Suprapubic skin (tissue), 4 donors: ENCODE results near the gene RTP3. TPM values are rescaled to one million over a fixed set of nuclear protein-coding genes. Genes with fewer than 3 reads are reported as not detected.

Source experiments
- DNase-seq, 2 donors: peaks; one replicate each; pipeline ENCODE4 v3.0.0-alpha.2; 2019; ENCODE audit warnings: low spot score in 2 of 2
- H3K27ac ChIP-seq: fragments of 200-600 bp; sonication (generic); one replicate; pipeline ENCODE4 v1.5.1; 2019
- H3K27me3 ChIP-seq: fragments of 200-600 bp; sonication (generic); one replicate; pipeline ENCODE4 v1.5.1; 2019
- H3K36me3 ChIP-seq: fragments of 200-600 bp; sonication (generic); one replicate; pipeline ENCODE4 v1.5.1; 2019
- H3K4me1 ChIP-seq: fragments of 200-600 bp; sonication (generic); one replicate; pipeline ENCODE4 v1.5.1; 2019
- H3K4me3 ChIP-seq: fragments of 200-600 bp; sonication (generic); one replicate; pipeline ENCODE4 v1.5.1; 2019; ENCODE audit warnings: mild to moderate bottlenecking
- H3K9me3 ChIP-seq: fragments of 200-600 bp; sonication (generic); one replicate; pipeline ENCODE4 v1.5.1; 2019
- EP300 ChIP-seq: sonication (generic); formaldehyde crosslinking; IDR thresholded peaks from one replicate; pipeline ENCODE4 v1.6.1; 2017; ENCODE audit warnings: antibody characterized with exemption
- POLR2A ChIP-seq, 2 donors: fragments of 450-650 bp; IDR thresholded peaks; one replicate each; pipeline ENCODE4 v1.6.1; 2017; ENCODE audit warnings: antibody characterized with exemption in 2 of 2, mild to moderate bottlenecking in 2 of 2, moderate library complexity in 2 of 2
- POLR2AphosphoS5 ChIP-seq, 3 donors: sonication (generic); formaldehyde crosslinking; IDR thresholded peaks; one replicate each; pipeline ENCODE4 v1.6.1; 2017; ENCODE audit warnings: antibody characterized with exemption in 3 of 3
- WGBS: methylation state at CpG from one replicate; pipeline ENCODE4 v1.1.5; 2018; 5-methylcytosine and 5-hydroxymethylcytosine counted together
- total RNA-seq, 4 donors: library from RNA; depleted of rRNA; stranded (reverse); fragments of >200 nt; gene quantifications; one replicate each; pipeline ENCODE4 v1.1.0, GENCODE V29; 2016
- TF ChIP-seq, protein P1 (sequence below), 2 donors: fragments of 200-600 bp in 1 of 2; fragments of 450-650 bp in 1 of 2; sonication (generic) in 1 of 2; IDR thresholded peaks; one replicate each; pipeline ENCODE4 v1.5.1; 2016 to 2019; ENCODE audit warnings: antibody characterized with exemption in 2 of 2, mild to moderate bottlenecking in 1 of 2, moderate library complexity in 1 of 2

The RTP3 gene
- total RNA-seq, 4 donors from 2014 or later = not detected

DNA sequence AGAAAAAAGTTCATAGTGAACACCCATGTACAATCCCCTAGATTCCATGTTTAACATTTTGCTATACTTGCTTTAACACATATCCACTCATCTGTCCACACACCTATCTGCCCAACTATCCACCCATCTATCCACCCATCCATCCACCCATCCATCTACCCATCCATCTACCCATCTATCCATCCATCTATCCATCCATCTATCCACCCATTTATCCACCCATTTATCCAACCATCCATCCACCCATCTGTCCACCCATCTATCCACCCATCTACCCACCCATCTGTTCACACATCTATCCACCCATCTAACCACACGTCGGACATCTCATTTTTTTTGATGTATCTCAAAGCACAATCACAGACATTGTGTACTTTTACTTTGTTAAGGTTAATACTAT is 25.8 kb downstream of the RTP3 start:
- 93% methylated on average over 2 of the region's 2 CpGs for WGBS
- H3K27me3 ChIP-seq = no peaks in the 10 kb centered on the region
- H3K27ac ChIP-seq = no peak overlapping the region
- peaks cover 3% of the 10 kb centered on the region for H3K36me3 ChIP-seq
- TF ChIP-seq, protein P1, sequence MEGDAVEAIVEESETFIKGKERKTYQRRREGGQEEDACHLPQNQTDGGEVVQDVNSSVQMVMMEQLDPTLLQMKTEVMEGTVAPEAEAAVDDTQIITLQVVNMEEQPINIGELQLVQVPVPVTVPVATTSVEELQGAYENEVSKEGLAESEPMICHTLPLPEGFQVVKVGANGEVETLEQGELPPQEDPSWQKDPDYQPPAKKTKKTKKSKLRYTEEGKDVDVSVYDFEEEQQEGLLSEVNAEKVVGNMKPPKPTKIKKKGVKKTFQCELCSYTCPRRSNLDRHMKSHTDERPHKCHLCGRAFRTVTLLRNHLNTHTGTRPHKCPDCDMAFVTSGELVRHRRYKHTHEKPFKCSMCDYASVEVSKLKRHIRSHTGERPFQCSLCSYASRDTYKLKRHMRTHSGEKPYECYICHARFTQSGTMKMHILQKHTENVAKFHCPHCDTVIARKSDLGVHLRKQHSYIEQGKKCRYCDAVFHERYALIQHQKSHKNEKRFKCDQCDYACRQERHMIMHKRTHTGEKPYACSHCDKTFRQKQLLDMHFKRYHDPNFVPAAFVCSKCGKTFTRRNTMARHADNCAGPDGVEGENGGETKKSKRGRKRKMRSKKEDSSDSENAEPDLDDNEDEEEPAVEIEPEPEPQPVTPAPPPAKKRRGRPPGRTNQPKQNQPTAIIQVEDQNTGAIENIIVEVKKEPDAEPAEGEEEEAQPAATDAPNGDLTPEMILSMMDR (IDR thresholded peaks at IDR 0.05) = no peak
- TF ChIP-seq EP300 (no peak), POLR2A (IDR thresholded peaks at IDR 0.05) (no peak), POLR2AphosphoS5 (IDR thresholded peaks at IDR 0.05) (no peak)
- no peak for DNase-seq
- H3K4me1 ChIP-seq = no peaks in the 10 kb centered on the region
- H3K9me3 ChIP-seq = no peaks in the 10 kb centered on the region
- no peak overlapping the region for H3K4me3 ChIP-seq

DNA sequence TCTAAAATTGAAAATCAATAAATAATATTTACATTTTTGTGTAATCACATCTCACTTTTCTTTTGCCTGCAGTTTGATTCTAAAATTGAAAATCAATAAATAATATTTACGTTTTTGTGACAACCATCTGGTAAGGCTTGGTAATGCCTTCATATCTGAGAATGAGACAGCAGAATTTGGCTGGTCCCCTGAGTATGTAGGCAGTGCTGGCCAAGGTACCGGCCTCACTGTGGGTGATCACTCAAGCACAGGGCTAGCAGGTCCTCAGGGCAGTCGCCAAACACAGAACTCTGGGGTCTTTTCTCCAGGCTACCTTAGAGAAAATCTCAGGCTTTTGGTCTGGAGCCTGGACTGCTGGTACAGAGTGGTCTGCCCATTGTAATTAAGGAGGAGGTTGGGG is 26.2 kb downstream of the RTP3 start:
- no peak overlapping the region for H3K4me3 ChIP-seq
- no peak for DNase-seq
- peaks cover 3% of the 10 kb centered on the region for H3K36me3 ChIP-seq
- H3K4me1 ChIP-seq = no peaks in the 10 kb centered on the region
- H3K9me3 ChIP-seq = no peaks in the 10 kb centered on the region
- H3K27me3 ChIP-seq = no peaks in the 10 kb centered on the region
- H3K27ac ChIP-seq = no peak overlapping the region
- WGBS = 78% methylated on average over 3 of the region's 3 CpGs
- TF ChIP-seq, protein P1 (IDR thresholded peaks at IDR 0.05) = no peak
- TF ChIP-seq POLR2A (IDR thresholded peaks at IDR 0.05) (no peak), EP300 (no peak), POLR2AphosphoS5 (IDR thresholded peaks at IDR 0.05) (no peak)

DNA sequence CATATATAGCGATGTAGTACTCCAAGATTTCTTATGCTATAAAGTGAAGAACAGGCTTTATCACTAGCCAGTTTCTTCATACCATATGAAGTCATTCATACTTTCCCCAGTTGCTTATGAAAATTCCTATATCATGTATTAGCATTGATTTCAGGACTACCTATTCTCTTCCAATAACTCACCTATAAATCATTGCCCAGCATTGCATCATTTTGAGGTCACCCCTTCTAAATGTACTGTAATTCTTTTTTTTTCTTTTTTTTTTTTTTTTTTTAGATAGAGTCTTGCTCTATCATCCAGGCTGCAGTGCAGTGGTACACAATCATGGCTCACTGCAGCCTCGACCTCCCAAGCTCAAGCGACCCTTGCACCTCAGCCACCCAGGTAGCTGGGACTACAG is 27.1 kb downstream of the RTP3 start:
- no peak for DNase-seq
- no peaks in the 10 kb centered on the region for H3K9me3 ChIP-seq
- no peak overlapping the region for H3K4me3 ChIP-seq
- H3K4me1 ChIP-seq = no peaks in the 10 kb centered on the region
- peaks cover 3% of the 10 kb centered on the region for H3K36me3 ChIP-seq
- TF ChIP-seq, protein P1 (IDR thresholded peaks at IDR 0.05) = no peak
- TF ChIP-seq POLR2AphosphoS5 (IDR thresholded peaks at IDR 0.05) (no peak), EP300 (no peak), POLR2A (IDR thresholded peaks at IDR 0.05) (no peak)
- H3K27me3 ChIP-seq = no peaks in the 10 kb centered on the region
- no peak overlapping the region for H3K27ac ChIP-seq
- 95% methylated on average over 3 of the region's 3 CpGs for WGBS

DNA sequence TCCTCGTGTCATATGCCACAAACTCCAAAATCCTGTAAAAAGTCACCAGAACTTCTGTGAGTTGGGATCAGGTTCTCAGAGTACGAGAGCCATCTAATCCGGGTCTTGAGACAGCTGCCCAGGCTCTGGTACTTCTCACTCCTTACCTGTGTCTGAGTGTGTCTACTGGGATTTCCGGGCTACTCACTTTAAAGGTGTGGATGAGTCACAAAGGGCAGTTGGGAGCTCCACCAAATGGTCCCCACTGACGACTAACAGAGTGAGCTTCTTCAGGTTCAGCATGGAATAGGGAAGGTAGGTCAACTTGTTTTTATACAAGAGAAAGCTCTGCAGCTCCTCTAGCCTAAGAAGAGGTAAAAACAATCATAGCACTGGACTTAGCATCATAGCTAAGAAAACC is 29.5 kb downstream of the RTP3 start:
- Histone ChIP-seq H3K36me3 (peaks cover 6% of the 10 kb centered on the region), H3K27me3 (no peaks in the 10 kb centered on the region), H3K27ac (no peak overlapping the region), H3K9me3 (no peaks in the 10 kb centered on the region), H3K4me1 (no peaks in the 10 kb centered on the region), H3K4me3 (no peak overlapping the region)
- DNase-seq = no peak
- TF ChIP-seq EP300 = no peak
- 94% methylated on average over 5 of the region's 5 CpGs for WGBS

DNA sequence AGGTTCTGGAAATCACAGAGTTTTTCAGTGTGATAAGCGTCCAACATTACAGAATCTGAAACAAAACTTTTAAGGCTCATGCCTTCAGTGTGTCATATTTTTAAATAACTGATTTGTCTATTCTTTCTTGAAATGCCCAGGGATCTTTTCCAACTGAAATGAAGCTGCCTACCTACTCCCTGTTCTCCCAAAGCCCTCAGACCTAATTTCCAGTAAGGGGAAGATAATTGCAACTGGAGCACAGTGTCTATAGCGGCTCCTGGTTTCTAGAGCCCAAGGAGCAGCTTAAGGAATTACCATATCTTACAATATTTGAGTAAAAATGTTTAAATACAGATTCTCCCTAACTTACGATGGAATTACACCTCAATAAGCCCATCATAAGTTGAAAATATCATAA is 35.3 kb downstream of the RTP3 start:
- H3K27ac ChIP-seq = no peak overlapping the region
- WGBS = 88% methylated on average over 3 of the region's 3 CpGs
- no peaks in the 10 kb centered on the region for H3K9me3 ChIP-seq
- no peak overlapping the region for H3K4me3 ChIP-seq
- H3K27me3 ChIP-seq = no peaks in the 10 kb centered on the region
- no peak for DNase-seq
- peaks cover 2% of the 10 kb centered on the region for H3K36me3 ChIP-seq
- TF ChIP-seq, protein P1 (IDR thresholded peaks at IDR 0.05) = no peak
- TF ChIP-seq EP300 (no peak), POLR2A (IDR thresholded peaks at IDR 0.05) (no peak), POLR2AphosphoS5 (IDR thresholded peaks at IDR 0.05) (no peak)
- H3K4me1 ChIP-seq = no peaks in the 10 kb centered on the region

DNA sequence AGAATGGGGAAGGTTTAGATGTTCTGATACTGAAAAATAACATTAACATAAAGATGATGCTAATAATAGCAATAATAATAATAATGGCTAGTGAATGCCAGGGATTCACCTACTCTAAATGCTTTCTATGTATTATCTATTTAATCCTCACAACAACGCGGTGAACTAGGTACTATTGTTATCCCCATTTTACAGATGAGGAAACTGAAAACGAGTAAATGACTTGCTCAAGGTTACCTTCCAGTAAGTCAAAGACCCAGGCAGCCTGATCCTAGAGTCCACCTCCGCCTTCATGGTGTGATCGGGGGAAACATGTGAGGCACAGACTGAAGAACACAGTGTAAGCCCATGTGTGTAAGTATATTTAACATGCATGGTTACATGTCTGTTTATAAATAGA is 38.0 kb downstream of the RTP3 start:
- Histone ChIP-seq H3K27ac (no peak overlapping the region), H3K27me3 (no peaks in the 10 kb centered on the region), H3K4me3 (no peak overlapping the region), H3K4me1 (peaks cover 9% of the 10 kb centered on the region), H3K36me3 (peaks cover 2% of the 10 kb centered on the region), H3K9me3 (no peaks in the 10 kb centered on the region)
- TF ChIP-seq EP300 (no peak), POLR2AphosphoS5 (IDR thresholded peaks at IDR 0.05) (no peak)
- 95% methylated on average over 5 of the region's 5 CpGs for WGBS
- no peak for DNase-seq
